NCI-H1694 (cell line): Measurements from ENCODE around the gene FEZF1.

Experiments used
- DNase-seq: peaks from one replicate; lab custom pipeline; 2025; lab: John Stamatoyannopoulos, UW

Gene FEZF1

DNA sequence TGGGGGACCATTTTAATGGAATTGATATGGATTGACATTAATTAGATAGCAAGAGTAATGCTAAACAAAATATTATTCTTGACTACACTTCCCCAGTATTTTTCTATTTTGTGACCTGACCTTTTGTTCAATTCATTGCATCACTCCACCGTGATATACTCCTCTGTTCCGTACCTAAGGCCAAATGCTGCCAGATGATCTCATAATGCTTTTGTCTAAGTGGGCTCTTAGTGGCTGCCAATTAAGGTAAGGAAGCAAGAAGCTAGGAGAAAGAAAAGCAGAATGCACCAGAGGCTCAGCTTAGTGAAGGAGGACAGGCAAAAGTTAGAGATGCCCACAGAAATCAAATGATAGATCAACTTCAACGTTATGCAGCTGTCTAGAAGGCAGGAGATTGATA lies 36.4 kb downstream of the FEZF1 start:
- DNase-seq: no peak

DNA sequence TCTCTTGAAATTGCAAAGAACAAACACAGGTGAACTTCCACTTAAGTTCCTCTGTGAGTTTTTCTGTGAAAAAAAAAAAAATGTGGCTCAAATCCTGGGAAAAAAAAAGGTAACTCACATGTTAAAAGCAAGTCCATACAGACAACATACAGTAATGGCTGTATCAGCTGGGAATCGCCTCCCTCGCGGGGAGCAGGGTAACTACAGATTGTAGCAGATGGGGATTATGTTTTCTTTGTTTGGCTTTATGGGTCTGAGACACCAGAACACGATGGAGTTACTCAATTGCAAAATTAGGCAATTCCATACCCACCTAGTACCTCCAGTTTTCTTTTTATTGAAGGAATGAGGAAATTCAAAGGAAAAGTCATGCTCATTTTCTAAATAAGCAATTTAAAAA lies 42.3 kb downstream of the FEZF1 start:
- DNase-seq: no peak

DNA sequence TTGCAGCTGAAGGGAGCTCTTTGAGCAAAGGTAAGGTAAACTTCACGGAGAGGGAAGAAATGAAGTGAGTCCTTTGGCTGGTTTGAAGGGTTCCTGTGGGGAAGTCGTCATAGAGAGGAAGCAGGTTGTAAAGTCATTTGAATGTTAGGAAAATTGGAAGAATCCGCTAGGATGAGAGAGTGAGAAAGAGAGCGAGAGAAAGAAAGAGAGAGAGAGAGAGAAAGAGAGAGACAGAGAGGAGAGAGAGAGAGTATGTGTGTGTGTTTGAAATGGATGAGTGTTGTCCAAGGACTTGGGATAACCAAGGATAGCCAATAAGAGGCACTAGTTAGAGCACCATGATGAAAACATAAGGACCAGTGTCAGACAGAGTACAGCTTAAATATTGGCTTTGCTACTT lies 43.1 kb downstream of the FEZF1 start:
- no peak for DNase-seq

DNA sequence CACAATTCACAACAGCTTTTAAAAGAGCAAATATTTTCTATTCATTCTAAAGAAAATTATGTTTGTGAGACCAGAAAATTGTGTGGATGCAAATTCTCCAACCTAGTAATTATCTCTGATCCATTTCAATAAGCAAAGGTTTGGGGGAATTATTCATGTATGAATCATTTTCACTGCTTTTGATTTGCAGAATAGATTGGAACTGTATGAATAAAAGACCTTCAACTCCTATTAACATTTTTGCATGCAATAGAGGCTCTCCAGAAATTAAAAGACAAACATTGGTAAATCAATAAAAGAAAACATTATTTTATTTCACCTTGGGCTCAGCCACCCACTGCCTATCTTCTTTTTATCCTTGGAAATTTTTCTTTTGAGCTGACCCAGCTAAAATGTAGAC lies 43.5 kb downstream of the FEZF1 start:
- DNase-seq: no peak

DNA sequence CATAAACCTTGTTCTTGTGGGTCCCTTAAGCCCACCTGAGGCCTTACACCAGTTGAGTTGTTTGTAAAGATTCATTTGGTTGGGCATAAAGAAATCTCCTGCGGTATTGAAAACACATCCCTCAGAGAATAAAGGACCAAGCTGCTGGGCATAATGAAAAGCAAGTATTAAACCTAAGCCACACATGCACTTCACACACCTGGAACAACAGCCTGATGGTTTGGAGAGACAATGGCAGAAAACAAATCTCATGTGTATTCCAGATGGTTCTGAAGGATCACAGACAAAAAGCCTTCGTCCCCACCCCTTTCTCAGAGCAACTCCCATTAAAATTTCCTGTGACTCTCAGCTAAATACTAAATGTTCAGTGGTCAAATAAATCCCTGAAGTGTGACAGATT lies 44.2 kb downstream of the FEZF1 start:
- no peak for DNase-seq

DNA sequence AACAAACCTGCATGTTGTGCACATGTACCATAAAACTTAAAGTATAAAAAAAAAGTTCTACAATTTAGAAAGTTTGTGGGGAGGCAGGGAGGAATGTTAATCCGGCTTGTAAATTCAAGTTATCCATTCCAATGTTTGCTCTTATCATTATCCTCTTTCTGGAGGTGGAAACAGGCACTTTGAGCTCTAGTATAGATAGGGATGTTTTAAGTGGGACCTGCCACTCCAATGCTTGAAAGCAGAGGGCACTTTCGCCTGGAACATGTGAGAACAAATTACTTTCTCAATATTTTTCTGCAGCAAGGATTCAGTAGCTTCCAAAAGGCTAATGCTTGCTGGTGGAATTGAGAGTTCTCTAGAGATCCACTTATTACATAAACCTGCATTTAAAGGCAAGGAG lies 45.6 kb downstream of the FEZF1 start:
- DNase-seq: no peak

DNA sequence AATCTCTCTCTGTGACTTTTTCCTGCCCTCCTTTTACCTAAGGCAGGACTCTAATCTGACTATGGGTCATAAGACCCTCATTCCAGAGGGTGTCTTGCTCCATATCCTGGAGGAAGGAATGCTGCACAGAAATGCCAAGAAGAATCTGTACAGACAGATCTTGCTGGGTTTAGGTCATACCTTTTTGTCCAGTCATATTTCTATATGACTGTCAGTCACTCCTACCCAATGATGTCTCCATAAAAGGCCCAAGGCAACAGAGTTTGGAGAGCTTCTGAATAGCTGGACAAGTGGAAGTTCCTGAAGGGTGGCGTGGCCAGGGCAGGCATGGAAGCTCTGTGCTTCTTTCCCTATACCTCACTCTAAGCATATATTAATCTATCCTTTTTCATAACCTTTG lies 47.5 kb downstream of the FEZF1 start:
- no peak for DNase-seq

DNA sequence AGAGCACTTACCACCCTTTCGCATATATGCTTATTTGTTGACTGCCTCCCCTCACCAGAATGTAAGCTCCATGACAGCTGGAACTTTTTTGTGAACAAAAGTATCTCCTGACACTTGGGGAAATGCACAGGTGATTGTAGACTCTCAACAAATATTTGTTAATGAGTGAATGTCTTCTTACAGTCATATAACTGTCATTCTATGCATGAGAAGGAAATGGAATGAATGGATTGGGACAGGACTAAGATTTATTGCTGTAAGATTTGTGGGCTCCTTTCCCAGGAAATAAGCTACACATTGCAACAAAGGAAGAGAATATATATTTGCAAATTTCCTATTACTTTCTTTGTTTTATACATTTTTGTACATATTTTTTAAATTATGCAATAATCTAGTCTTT lies 48.5 kb downstream of the FEZF1 start:
- no peak for DNase-seq

DNA sequence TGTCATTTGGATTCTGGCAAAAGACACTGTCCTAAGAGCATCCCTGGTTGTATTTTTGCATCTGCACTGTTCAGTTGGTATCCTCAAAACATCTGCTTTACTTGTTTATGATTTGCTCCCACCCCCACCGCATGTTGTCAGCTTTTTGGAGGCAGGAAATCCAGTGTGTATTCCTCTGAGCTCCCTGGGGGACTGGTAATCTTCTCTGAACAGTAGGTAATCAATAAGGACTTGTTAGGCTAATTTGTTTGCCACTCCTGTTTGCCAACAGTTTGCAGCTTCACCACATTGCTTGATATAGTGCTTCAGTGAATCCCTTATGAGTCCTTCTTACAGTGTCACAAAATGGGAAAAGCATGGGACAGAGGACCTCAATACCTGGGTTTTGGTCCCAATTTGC lies 49.1 kb downstream of the FEZF1 start:
- DNase-seq: no peak
